IMR-90 (cell line): ENCODE data around the gene MYL2. TPM values are rescaled to one million over a fixed set of nuclear protein-coding genes. Genes with fewer than 3 reads are reported as not detected.

Source experiments
- ATAC-seq: fragments of 200-7000 bp; cut with Tn5 transposase; 2 replicates; pipeline ENCODE4 v1.9.1; 2020; ENCODE audit warnings: low read depth, mild to moderate bottlenecking, moderate library complexity
- BruUV-seq: library from RNA; stranded (reverse); fragments of 400-500 nt; replicated peaks from 2 replicates; lab custom pipeline; 2021; lab: Mats Ljungman, UMichigan
- CTCF ChIA-PET: fragments of 300-600 bp; formaldehyde crosslinking; extraction: SDS; loops from one replicate; lab custom pipeline; 2021; ENCODE audit warnings: antibody characterized with exemption; lab: Yijun Ruan, JAX
- POLR2A ChIA-PET: fragments of 300-600 bp; sonication (Branson Sonifier 250); formaldehyde crosslinking; loops from one replicate; lab custom pipeline; 2022; ENCODE audit warnings: antibody characterized with exemption; ENCODE audit not compliant: unreplicated experiment; lab: Charles Lee
- DNase-seq: peaks from one replicate; pipeline ENCODE4 v3.0.0; 2013
- H2AFZ ChIP-seq: replicated peaks from 2 replicates; pipeline ENCODE3; 2013; ENCODE audit warnings: low read length, mild to moderate bottlenecking; ENCODE audit not compliant: poor library complexity
- H2AK5ac ChIP-seq: 2 replicates; pipeline ENCODE4 v1.6.1; 2013; ENCODE audit warnings: low read depth, low read length, inconsistent platforms
- H2AK9ac ChIP-seq: replicated peaks from 2 replicates; pipeline ENCODE3; 2013; ENCODE audit warnings: mild to moderate bottlenecking, low read depth, low read length, moderate library complexity; ENCODE audit not compliant: poor library complexity
- H2BK120ac ChIP-seq: 2 replicates; pipeline ENCODE4 v1.6.1; 2013; ENCODE audit warnings: low read depth, low read length, inconsistent platforms
- H2BK15ac ChIP-seq: 3 replicates; pipeline ENCODE4 v1.6.1; 2013; ENCODE audit warnings: low read depth, low read length, inconsistent platforms
- H2BK20ac ChIP-seq: 2 replicates; pipeline ENCODE4 v1.6.1; 2013; ENCODE audit warnings: low read depth, mild to moderate bottlenecking, inconsistent platforms, low read length, moderate library complexity
- H2BK5ac ChIP-seq: 2 replicates; pipeline ENCODE4 v1.6.1; 2013; ENCODE audit warnings: mild to moderate bottlenecking, low read depth, low read length, inconsistent platforms; ENCODE audit not compliant: poor library complexity, severe bottlenecking
- H3K14ac ChIP-seq: replicated peaks from 2 replicates; pipeline ENCODE4 v1.6.1; 2013; ENCODE audit warnings: low read depth, low read length, inconsistent platforms
- H3K18ac ChIP-seq: 2 replicates; pipeline ENCODE4 v1.6.1; 2013; ENCODE audit warnings: low read depth, low read length, control low read depth
- H3K23ac ChIP-seq: 2 replicates; pipeline ENCODE4 v1.6.1; 2013; ENCODE audit warnings: low read depth, low read length, inconsistent platforms
- H3K27ac ChIP-seq: 2 replicates; pipeline ENCODE4 v1.5.1; 2013; ENCODE audit warnings: mild to moderate bottlenecking, control low read depth, low read length; ENCODE audit not compliant: insufficient read depth
- H3K27me3 ChIP-seq: 2 replicates; pipeline ENCODE4 v1.6.1; 2013; ENCODE audit warnings: low read length; ENCODE audit not compliant: control insufficient read depth, insufficient read depth
- H3K36me3 ChIP-seq: 2 replicates; pipeline ENCODE4 v1.6.1; 2013; ENCODE audit warnings: low read length, mixed read lengths; ENCODE audit not compliant: control insufficient read depth, insufficient read depth
- H3K4ac ChIP-seq: 2 replicates; pipeline ENCODE4 v1.6.1; 2013; ENCODE audit warnings: low read depth, low read length, inconsistent platforms
- H3K4me1 ChIP-seq: 2 replicates; pipeline ENCODE4 v1.6.1; 2013; ENCODE audit warnings: low read length, mixed read lengths; ENCODE audit not compliant: control insufficient read depth, insufficient read depth
- H3K4me2 ChIP-seq: 2 replicates; pipeline ENCODE4 v1.6.1; 2013; ENCODE audit warnings: low read depth, mild to moderate bottlenecking, control low read depth, low read length, moderate library complexity
- H3K4me3 ChIP-seq: 2 replicates; pipeline ENCODE4 v1.5.1; 2013; ENCODE audit warnings: low read depth, mild to moderate bottlenecking, control low read depth, low read length, moderate library complexity; ENCODE audit not compliant: insufficient read depth
- H3K56ac ChIP-seq: 2 replicates; pipeline ENCODE4 v1.6.1; 2013; ENCODE audit warnings: low read length, inconsistent platforms; ENCODE audit not compliant: insufficient read depth; ENCODE audit errors: extremely low read depth
- H3K79me1 ChIP-seq, 2 experiments: 2 replicates each; pipeline ENCODE4 v1.6.1; 2013; ENCODE audit warnings: low read length in 2 of 2, inconsistent platforms in 1 of 2, low read depth in 1 of 2
- H3K9ac ChIP-seq: 2 replicates; pipeline ENCODE4 v1.6.1; 2013; ENCODE audit warnings: low read depth, low read length, control low read depth
- H3K9me1 ChIP-seq: 2 replicates; pipeline ENCODE4 v1.6.1; 2013; ENCODE audit warnings: low read length, inconsistent platforms; ENCODE audit not compliant: insufficient read depth
- H3K9me3 ChIP-seq: 2 replicates; pipeline ENCODE4 v1.6.1; 2013; ENCODE audit warnings: low read length; ENCODE audit not compliant: control insufficient read depth, insufficient read depth
- H4K20me1 ChIP-seq: 2 replicates; pipeline ENCODE4 v1.6.1; 2013; ENCODE audit warnings: low read length, inconsistent platforms; ENCODE audit not compliant: insufficient read depth
- H4K5ac ChIP-seq: 2 replicates; pipeline ENCODE4 v1.6.1; 2013; ENCODE audit warnings: mild to moderate bottlenecking, low read depth, low read length, control low read depth
- H4K8ac ChIP-seq, 2 experiments: 2 replicates each; pipeline ENCODE4 v1.6.1; 2013; ENCODE audit warnings: low read depth in 2 of 2, low read length in 2 of 2, control low read depth in 1 of 2, inconsistent platforms in 1 of 2
- H4K91ac ChIP-seq: 2 replicates; pipeline ENCODE4 v1.6.1; 2013; ENCODE audit warnings: low read depth, low read length, inconsistent platforms; ENCODE audit not compliant: insufficient read depth
- BHLHE40 ChIP-seq: fragments of 150-350 bp; IDR thresholded peaks from 2 replicates; pipeline ENCODE4 v1.6.1; 2016; ENCODE audit warnings: mild to moderate bottlenecking, low read depth, low read length
- FOS ChIP-seq: fragments of 150-350 bp; IDR thresholded peaks from 2 replicates; pipeline ENCODE4 v1.6.1; 2016; ENCODE audit warnings: low read depth, low read length
- RCOR1 ChIP-seq: IDR thresholded peaks from 2 replicates; pipeline ENCODE4 v1.6.1; 2012; ENCODE audit warnings: mild to moderate bottlenecking, low read length, improper control_type of control experiment; ENCODE audit not compliant: insufficient replicate concordance
- WGBS, 2 experiments: methylation state at CpG; one replicate each; pipeline versions ENCODE4 v1.1.5 to v1.1.7; 2013; ENCODE audit warnings: missing lambda C conversion rate in 2 of 2; ENCODE audit not compliant: insufficient read length in 1 of 2; ENCODE audit errors: extremely low coverage in 2 of 2; 5-methylcytosine and 5-hydroxymethylcytosine counted together
- dilution Hi-C: fragments of 300-500 bp; cut with HindIII; formaldehyde crosslinking; loops from one replicate; pipeline ENCODE4 v1.14.3; 2018; ENCODE audit warnings: low sequenced_read_pairs; ENCODE audit not compliant: unreplicated experiment
- in situ Hi-C: fragments of 300-500 bp; cut with MboI; formaldehyde crosslinking; loops from 3 replicates; pipeline ENCODE4 v1.14.3; 2019; ENCODE audit warnings: low sequenced_read_pairs, inconsistent platforms, mixed read lengths
- intact Hi-C: fragments of 100-400 bp; cut with micrococcal nuclease; formaldehyde crosslinking; loops from 2 replicates; pipeline ENCODE4 v1.10.0; 2022
- polyA plus RNA-seq, 3 experiments: library from polyadenylated mRNA; depleted of rRNA; stranded (reverse); fragments of >200 nt; gene quantifications; 2 replicates each; pipeline ENCODE4 v1.2.3, GENCODE V29; 2012; ENCODE audit warnings: low replicate concordance in 1 of 3
- total RNA-seq: library from RNA; depleted of rRNA; stranded (reverse); fragments of >200 nt; gene quantifications from 2 replicates; pipeline ENCODE4 v1.2.3, GENCODE V29; 2012
- TF ChIP-seq, protein P1 (sequence below): fragments of 150-350 bp; IDR thresholded peaks from 2 replicates; pipeline ENCODE4 v1.6.1; 2016; ENCODE audit warnings: low read depth, mild to moderate bottlenecking, low read length, moderate library complexity, borderline replicate concordance

MYL2 gene
- total and polyA plus RNA-seq, 2 of the 4 experiments (the other 2 are of a cell fraction) = not detected

DNA sequence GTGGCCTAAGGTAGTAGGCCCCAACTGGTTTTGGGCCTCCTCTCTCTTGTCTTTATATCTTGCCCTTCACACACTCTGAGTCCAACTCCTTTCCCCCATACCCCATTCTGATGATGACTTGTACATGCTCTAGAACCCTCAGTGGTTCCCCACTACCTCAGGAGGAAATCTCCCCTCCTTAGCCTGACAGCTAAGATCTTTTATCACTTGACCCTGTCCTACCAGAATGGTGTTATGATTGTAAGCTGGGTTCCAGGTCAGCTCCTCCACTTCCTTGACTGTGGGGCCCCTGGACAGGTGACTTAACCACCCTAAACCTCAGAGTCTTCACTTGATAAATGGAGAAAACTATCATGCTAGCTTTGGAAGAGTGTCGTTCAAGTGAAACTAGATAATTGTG lies 9.4 kb upstream of the MYL2 start:
- no peak overlapping the region for H3K27ac ChIP-seq
- H4K8ac ChIP-seq = no peak overlapping the region
- no peaks in the 10 kb centered on the region for H3K9me3 ChIP-seq
- no peak overlapping the region for H4K5ac ChIP-seq
- ChIA-PET POLR2A (no interaction called here), CTCF (no interaction called here)
- no peak overlapping the region for H2BK15ac ChIP-seq
- H3K36me3 ChIP-seq = no peaks in the 10 kb centered on the region
- no peak overlapping the region for H4K91ac ChIP-seq
- no peaks in the 10 kb centered on the region for H4K20me1 ChIP-seq
- in situ Hi-C loops = loop anchor here (10.0 kb wide), 1 partner anchor 385 kb away; no protein-coding TSS in a partner anchor
- no peak overlapping the region for H2AK5ac ChIP-seq
- H3K79me1 ChIP-seq = no peaks in the 10 kb centered on the region
- no peak overlapping the region for H3K4me3 ChIP-seq
- DNase-seq (no peak), ATAC-seq (no peak)
- H3K9ac ChIP-seq = no peak overlapping the region
- H3K14ac ChIP-seq = no peak overlapping the region
- no peak overlapping the region for H2BK120ac ChIP-seq
- H3K56ac ChIP-seq = no peak overlapping the region
- no peak overlapping the region for H2AFZ ChIP-seq
- H2AK9ac ChIP-seq = no peak overlapping the region
- dilution Hi-C loops = no loop called here
- no peaks in the 10 kb centered on the region for H3K27me3 ChIP-seq
- intact Hi-C loops = no loop called here
- H3K4me2 ChIP-seq = no peak overlapping the region
- no peak overlapping the region for H2BK5ac ChIP-seq
- H3K4ac ChIP-seq = no peak overlapping the region
- BruUV-seq = no TSS peak
- H3K4me1 ChIP-seq = no peaks in the 10 kb centered on the region
- no peak overlapping the region for H3K18ac ChIP-seq
- no peak for TF ChIP-seq FOS
- no peak for TF ChIP-seq BHLHE40
- TF ChIP-seq, protein P1, sequence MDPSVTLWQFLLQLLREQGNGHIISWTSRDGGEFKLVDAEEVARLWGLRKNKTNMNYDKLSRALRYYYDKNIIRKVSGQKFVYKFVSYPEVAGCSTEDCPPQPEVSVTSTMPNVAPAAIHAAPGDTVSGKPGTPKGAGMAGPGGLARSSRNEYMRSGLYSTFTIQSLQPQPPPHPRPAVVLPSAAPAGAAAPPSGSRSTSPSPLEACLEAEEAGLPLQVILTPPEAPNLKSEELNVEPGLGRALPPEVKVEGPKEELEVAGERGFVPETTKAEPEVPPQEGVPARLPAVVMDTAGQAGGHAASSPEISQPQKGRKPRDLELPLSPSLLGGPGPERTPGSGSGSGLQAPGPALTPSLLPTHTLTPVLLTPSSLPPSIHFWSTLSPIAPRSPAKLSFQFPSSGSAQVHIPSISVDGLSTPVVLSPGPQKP = no peak
- TF ChIP-seq RCOR1 = no peak
- H2BK20ac ChIP-seq = no peak overlapping the region
- 80% methylated on average over 1 of the region's 1 CpG; no CpG with 5 or more reads in 1 of the 2 experiments for WGBS, 2 experiments
- no peak overlapping the region for H3K23ac ChIP-seq
- 0 out of 2 replicates have a peak, but pooled peaks cover 2% of the 10 kb centered on the region for H3K9me1 ChIP-seq
